Endothelial cell of umbilical vein (primary cell): ENCODE results near the gene FARP2. TPM values are rescaled to one million over a fixed set of nuclear protein-coding genes. Genes with fewer than 3 reads are reported as not detected.

Experiments used
- BruUV-seq: library from RNA; stranded (reverse); fragments of 400-500 nt; replicated peaks from 2 replicates; lab custom pipeline; 2021; lab: Mats Ljungman, UMichigan
- CTCF ChIA-PET: fragments of 300-600, 350-600 bp; sonication (Branson Sonifier 250); formaldehyde crosslinking; loops from one replicate; lab custom pipeline; 2021; ENCODE audit warnings: antibody characterized with exemption, inconsistent platforms; lab: Charles Lee
- POLR2A ChIA-PET: fragments of 300-600, 350-600 bp; sonication (Branson Sonifier 250); formaldehyde crosslinking; loops from one replicate; lab custom pipeline; 2021; ENCODE audit warnings: antibody characterized with exemption, inconsistent platforms; lab: Charles Lee
- DNase-seq: peaks from one replicate; pipeline ENCODE4 v3.0.0-alpha.2; 2011; ENCODE audit warnings: low read depth, low spot score
- FAIRE-seq: peaks from 2 replicates; lab custom pipeline; 2011; peaks lifted over from hg19 to GRCh38; lab: Jason Lieb, UNC
- H2AFZ ChIP-seq: 2 replicates; pipeline ENCODE4 v1.6.0; 2012; ENCODE audit warnings: low read depth, low read length, control low read depth, inconsistent platforms
- H3K27ac ChIP-seq: 2 replicates; pipeline ENCODE4 v1.5.1; 2011; ENCODE audit warnings: low read depth, mild to moderate bottlenecking, control low read depth, low read length, moderate library complexity; ENCODE audit not compliant: insufficient read depth
- H3K27me3 ChIP-seq, 2 experiments: 2 replicates each; pipeline versions ENCODE4 v1.6.0 to v1.6.1; 2011; ENCODE audit warnings: low read length in 2 of 2, mixed read lengths in 1 of 2; ENCODE audit not compliant: control insufficient read depth in 2 of 2, insufficient read depth in 2 of 2
- H3K36me3 ChIP-seq, 2 experiments: 2 replicates in 1 of 2; 3 replicates in 1 of 2; pipeline ENCODE4 v1.5.1; 2011; ENCODE audit warnings: low read length in 2 of 2, mild to moderate bottlenecking in 1 of 2, moderate library complexity in 1 of 2; ENCODE audit not compliant: control insufficient read depth in 2 of 2, insufficient read depth in 2 of 2; ENCODE audit errors: extremely low read depth in 1 of 2
- H3K4me1 ChIP-seq: 3 replicates; pipeline ENCODE4 v1.5.1; 2011; ENCODE audit warnings: mild to moderate bottlenecking, low read length; ENCODE audit not compliant: control insufficient read depth, insufficient read depth; ENCODE audit errors: extremely low read depth
- H3K4me2 ChIP-seq: 2 replicates; pipeline ENCODE4 v1.6.1; 2011; ENCODE audit warnings: low read length, control low read depth, mixed read lengths; ENCODE audit not compliant: insufficient read depth
- H3K4me3 ChIP-seq, 3 experiments: fragments of 200-600 bp in 1 of 3; sonication (generic), shearing (Covaris generic) in 1 of 3; replicated peaks in 1 of 3; 2 replicates each; pipeline ENCODE4 v1.5.1; 2011 to 2016; ENCODE audit warnings: control low read depth in 3 of 3, low read length in 3 of 3, mild to moderate bottlenecking in 2 of 3, inconsistent platforms in 1 of 3, low read depth in 1 of 3, moderate library complexity in 1 of 3; ENCODE audit not compliant: insufficient read depth in 1 of 3
- H3K79me2 ChIP-seq: 2 replicates; pipeline ENCODE4 v1.6.0; 2012; ENCODE audit warnings: low read length, inconsistent platforms; ENCODE audit not compliant: control insufficient read depth, insufficient read depth
- H3K9ac ChIP-seq: replicated peaks from 2 replicates; pipeline ENCODE3; 2011; ENCODE audit warnings: low read length, control low read depth; ENCODE audit not compliant: insufficient read depth; ENCODE audit errors: extremely low read depth
- H3K9me1 ChIP-seq: replicated peaks from 3 replicates; pipeline ENCODE4 v1.6.0; 2011; ENCODE audit warnings: mild to moderate bottlenecking, low read length; ENCODE audit not compliant: control insufficient read depth, insufficient read depth; ENCODE audit errors: extremely low read depth
- H3K9me3 ChIP-seq: replicated peaks from 2 replicates; pipeline ENCODE4 v1.5.1; 2012; ENCODE audit warnings: low read length, inconsistent platforms; ENCODE audit not compliant: control insufficient read depth, insufficient read depth
- H4K20me1 ChIP-seq: replicated peaks from 2 replicates; pipeline ENCODE3; 2011; ENCODE audit warnings: mild to moderate bottlenecking, low read length; ENCODE audit not compliant: control insufficient read depth, insufficient read depth; ENCODE audit errors: extremely low read depth
- EZH2 ChIP-seq: IDR thresholded peaks from 2 replicates; pipeline ENCODE4 v1.6.1; 2012; ENCODE audit warnings: borderline replicate concordance, low read depth, mild to moderate bottlenecking, moderate library complexity, low read length, inconsistent platforms; ENCODE audit not compliant: severe bottlenecking
- FOS ChIP-seq: IDR thresholded peaks from 2 replicates; pipeline ENCODE4 v1.6.1; 2011; ENCODE audit warnings: mild to moderate bottlenecking, low read length, moderate library complexity, borderline replicate concordance; ENCODE audit not compliant: insufficient read depth
- GATA2 ChIP-seq: IDR thresholded peaks from 2 replicates; pipeline ENCODE4 v1.7.0; 2011; ENCODE audit warnings: low read depth, mild to moderate bottlenecking, moderate library complexity, mixed read lengths, low read length; ENCODE audit not compliant: insufficient read length, insufficient read depth
- JUN ChIP-seq: IDR thresholded peaks from 2 replicates; pipeline ENCODE4 v1.6.1; 2011; ENCODE audit warnings: borderline replicate concordance, low read depth; ENCODE audit not compliant: insufficient read length, insufficient read depth
- MYC ChIP-seq: IDR thresholded peaks from one replicate; pipeline ENCODE4 v1.6.1; 2011; ENCODE audit warnings: mild to moderate bottlenecking, low read depth, low read length
- POLR2A ChIP-seq: IDR thresholded peaks from 2 replicates; pipeline ENCODE4 v1.6.1; 2012; ENCODE audit warnings: low read depth, mild to moderate bottlenecking, control low read depth, low read length
- POLR2AphosphoS5 ChIP-seq: IDR thresholded peaks from 2 replicates; pipeline ENCODE4 v1.6.1; 2012; ENCODE audit warnings: low read depth, mild to moderate bottlenecking, control low read depth, low read length, moderate library complexity; ENCODE audit not compliant: insufficient read depth
- dilution Hi-C: fragments of 300-500 bp; cut with MboI; formaldehyde crosslinking; loops from one replicate; pipeline ENCODE4 v1.15.0; 2019; ENCODE audit warnings: low sequenced_read_pairs; ENCODE audit not compliant: extremely low pct_ligation_motif_present
- intact Hi-C: fragments of 100-400 bp; cut with micrococcal nuclease; formaldehyde crosslinking; loops from one replicate; pipeline ENCODE4 v1.10.0; 2022
- polyA plus RNA-seq, 4 experiments: library from polyadenylated mRNA; depleted of rRNA in 3 of 4; stranded (reverse) in 3 of 4; unstranded in 1 of 4; fragments of >200 nt; gene quantifications; 2 replicates each; pipeline versions ENCODE4 v1.2.1 to v1.2.3, GENCODE V29; 2011 to 2012; ENCODE audit warnings: missing spikeins in 1 of 4
- total RNA-seq: library from RNA; stranded (reverse); gene quantifications from 2 replicates; pipeline ENCODE4 v1.2.3, GENCODE V29; 2021
- TF ChIP-seq, protein P1 (sequence below), 2 donors: IDR thresholded peaks; 1 replicate in 1 of 2; 2 replicates in 1 of 2; pipeline ENCODE4 v1.5.1; 2011; ENCODE audit warnings: low read length in 2 of 2, mild to moderate bottlenecking in 2 of 2, moderate library complexity in 2 of 2, control low read depth in 1 of 2, inconsistent platforms in 1 of 2, low read depth in 1 of 2; ENCODE audit not compliant: insufficient read depth in 1 of 2; ENCODE audit errors: extremely low read depth in 1 of 2
- TF ChIP-seq, protein P2 (sequence below): IDR thresholded peaks from 2 replicates; pipeline ENCODE4 v1.6.1; 2011; ENCODE audit not compliant: insufficient read depth, insufficient read length

The FARP2 gene
- total and polyA plus RNA-seq, 2 donors (not counting 3 experiments of a cell fraction or from before 2014, with no cell fraction given) = 15.3 to 45.3 TPM

DNA sequence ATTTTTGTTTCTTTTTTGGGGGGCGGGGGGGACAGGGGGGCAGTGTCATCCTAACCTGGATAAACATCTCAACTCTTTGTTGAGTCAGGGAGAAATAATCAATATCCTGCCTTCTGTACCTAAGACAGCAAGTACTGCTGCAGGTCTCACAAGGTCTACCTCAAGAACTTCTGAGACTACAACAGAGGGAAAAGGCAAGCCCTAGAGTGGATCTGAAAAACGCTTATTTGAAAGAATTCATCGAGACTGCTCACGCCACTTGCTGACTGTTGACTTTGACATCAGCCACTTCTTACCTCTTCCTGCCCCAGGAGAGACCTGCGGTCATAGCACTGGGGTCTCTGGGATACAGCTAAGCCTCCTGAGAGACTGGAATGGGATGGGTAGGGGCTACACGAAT, 49.0 kb upstream of the FARP2 start:
- Histone ChIP-seq H4K20me1 (peaks cover 2% of the 10 kb centered on the region), H3K4me3 (no peak overlapping the region), H3K36me3 (peaks cover 0 to 4% of the 10 kb centered on the region in 2 experiments), H3K4me1 (no peaks in the 10 kb centered on the region), H3K9me3 (no peaks in the 10 kb centered on the region), H3K4me2 (no peak overlapping the region), H3K27ac (no peak overlapping the region), H3K9ac (no peak overlapping the region), H2AFZ (no peak overlapping the region), H3K27me3 (no peaks in the 10 kb centered on the region), H3K9me1 (no peaks in the 10 kb centered on the region), H3K79me2 (peaks cover 99% of the 10 kb centered on the region)
- dilution Hi-C loops = no loop called here
- TF ChIP-seq EZH2 = no peak
- TF ChIP-seq, protein P1, sequence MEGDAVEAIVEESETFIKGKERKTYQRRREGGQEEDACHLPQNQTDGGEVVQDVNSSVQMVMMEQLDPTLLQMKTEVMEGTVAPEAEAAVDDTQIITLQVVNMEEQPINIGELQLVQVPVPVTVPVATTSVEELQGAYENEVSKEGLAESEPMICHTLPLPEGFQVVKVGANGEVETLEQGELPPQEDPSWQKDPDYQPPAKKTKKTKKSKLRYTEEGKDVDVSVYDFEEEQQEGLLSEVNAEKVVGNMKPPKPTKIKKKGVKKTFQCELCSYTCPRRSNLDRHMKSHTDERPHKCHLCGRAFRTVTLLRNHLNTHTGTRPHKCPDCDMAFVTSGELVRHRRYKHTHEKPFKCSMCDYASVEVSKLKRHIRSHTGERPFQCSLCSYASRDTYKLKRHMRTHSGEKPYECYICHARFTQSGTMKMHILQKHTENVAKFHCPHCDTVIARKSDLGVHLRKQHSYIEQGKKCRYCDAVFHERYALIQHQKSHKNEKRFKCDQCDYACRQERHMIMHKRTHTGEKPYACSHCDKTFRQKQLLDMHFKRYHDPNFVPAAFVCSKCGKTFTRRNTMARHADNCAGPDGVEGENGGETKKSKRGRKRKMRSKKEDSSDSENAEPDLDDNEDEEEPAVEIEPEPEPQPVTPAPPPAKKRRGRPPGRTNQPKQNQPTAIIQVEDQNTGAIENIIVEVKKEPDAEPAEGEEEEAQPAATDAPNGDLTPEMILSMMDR (IDR thresholded peaks at IDR 0.05; ENCODE audit: extremely low read depth in 1 of 2, insufficient read depth in 1 of 2, low read depth in 1 of 2, low read length in 2 of 2) = no peak
- TF ChIP-seq FOS = no peak
- TF ChIP-seq POLR2A = no peak
- no peak for TF ChIP-seq MYC
- no peak for TF ChIP-seq GATA2
- no peak for TF ChIP-seq JUN
- no peak for TF ChIP-seq POLR2AphosphoS5
- TF ChIP-seq, protein P2, sequence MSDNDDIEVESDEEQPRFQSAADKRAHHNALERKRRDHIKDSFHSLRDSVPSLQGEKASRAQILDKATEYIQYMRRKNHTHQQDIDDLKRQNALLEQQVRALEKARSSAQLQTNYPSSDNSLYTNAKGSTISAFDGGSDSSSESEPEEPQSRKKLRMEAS = no peak
- no TSS peak for BruUV-seq
- DNase-seq (no peak), FAIRE-seq (no peak)
- intact Hi-C loops = loop anchor here (10.0 kb wide), 1 partner anchor 1932 kb away; no protein-coding TSS in a partner anchor
- POLR2A ChIA-PET = no interaction called here
- CTCF ChIA-PET = no interaction called here
